CD8-positive, alpha-beta memory T cell (primary cell): ENCODE data around the gene TGM2. TPM values are rescaled to one million over a fixed set of nuclear protein-coding genes. Genes with fewer than 3 reads are reported as not detected.

Experiments
- CTCF ChIA-PET: fragments of 350-600 bp; sonication (Branson Sonifier 250); formaldehyde crosslinking; loops from one replicate; lab custom pipeline; 2021; ENCODE audit warnings: antibody characterized with exemption; lab: Charles Lee
- POLR2A ChIA-PET: fragments of 350-600 bp; sonication (Branson Sonifier 250); formaldehyde crosslinking; loops from one replicate; lab custom pipeline; 2021; ENCODE audit warnings: antibody characterized with exemption; lab: Charles Lee
- DNase-seq, 5 donors: peaks; one replicate each; pipeline versions ENCODE4 v3.0.0 to v3.0.0-alpha.2; 2020 to 2022; ENCODE audit warnings: mixed read lengths in 1 of 5
- H3K27ac ChIP-seq: one replicate; pipeline ENCODE4 v1.7.0; 2013; ENCODE audit warnings: low read depth, mild to moderate bottlenecking, low read length, moderate library complexity
- H3K27me3 ChIP-seq: 2 replicates; pipeline ENCODE4 v1.7.0; 2013; ENCODE audit warnings: low read length, mild to moderate bottlenecking; ENCODE audit not compliant: insufficient read depth, poor library complexity, severe bottlenecking
- H3K36me3 ChIP-seq: 2 replicates; pipeline ENCODE4 v1.7.0; 2013; ENCODE audit warnings: mild to moderate bottlenecking, low read length, moderate library complexity; ENCODE audit not compliant: insufficient read depth
- H3K4me1 ChIP-seq: 2 replicates; pipeline ENCODE4 v1.7.0; 2013; ENCODE audit warnings: mild to moderate bottlenecking, low read length, moderate library complexity; ENCODE audit not compliant: insufficient read depth
- H3K4me3 ChIP-seq: 2 replicates; pipeline ENCODE4 v1.7.0; 2013; ENCODE audit warnings: mild to moderate bottlenecking, low read length
- H3K9me3 ChIP-seq: 2 replicates; pipeline ENCODE4 v1.7.0; 2013; ENCODE audit warnings: mild to moderate bottlenecking, low read length
- H3K27ac Mint-ChIP-seq, 8 donors: one replicate each; pipeline ENCODE4 v1.8.0; 2020 to 2021; ENCODE audit warnings: mixed read lengths in 8 of 8, mild to moderate bottlenecking in 6 of 8, inconsistent platforms in 3 of 8, moderate library complexity in 3 of 8
- H3K27me3 Mint-ChIP-seq, 2 donors: one replicate each; pipeline ENCODE4 v1.8.0; 2020 to 2021; ENCODE audit warnings: mixed read lengths in 2 of 2, mild to moderate bottlenecking in 1 of 2, moderate library complexity in 1 of 2
- H3K36me3 Mint-ChIP-seq, 3 donors: one replicate each; pipeline ENCODE4 v1.8.0; 2020 to 2021; ENCODE audit warnings: mixed read lengths in 3 of 3, inconsistent platforms in 1 of 3, mild to moderate bottlenecking in 1 of 3
- H3K4me1 Mint-ChIP-seq, 3 donors: one replicate each; pipeline ENCODE4 v1.8.0; 2020 to 2021; ENCODE audit warnings: mixed read lengths in 3 of 3, inconsistent platforms in 1 of 3, mild to moderate bottlenecking in 1 of 3
- H3K4me3 Mint-ChIP-seq, 7 donors: one replicate each; pipeline ENCODE4 v1.8.0; 2020 to 2021; ENCODE audit warnings: mixed read lengths in 7 of 7, mild to moderate bottlenecking in 6 of 7, moderate library complexity in 4 of 7, inconsistent platforms in 2 of 7
- H3K9me3 Mint-ChIP-seq, 5 donors: one replicate each; pipeline ENCODE4 v1.8.0; 2020 to 2022; ENCODE audit warnings: mixed read lengths in 5 of 5, mild to moderate bottlenecking in 3 of 5, moderate library complexity in 2 of 5, inconsistent platforms in 1 of 5
- polyA plus RNA-seq: library from polyadenylated mRNA; unstranded; fragments of 300-500 nt; fragmentation: Illumina TruSeq; gene quantifications from one replicate; pipeline ENCODE4 v1.2.3, GENCODE V29; 2021
- total RNA-seq, 2 experiments: library from RNA; stranded (reverse); gene quantifications; one replicate each; pipeline ENCODE4 v1.2.3, GENCODE V29; 2021

TGM2 gene
- total and polyA plus RNA-seq, 3 experiments from 2014 or later: not detected

DNA sequence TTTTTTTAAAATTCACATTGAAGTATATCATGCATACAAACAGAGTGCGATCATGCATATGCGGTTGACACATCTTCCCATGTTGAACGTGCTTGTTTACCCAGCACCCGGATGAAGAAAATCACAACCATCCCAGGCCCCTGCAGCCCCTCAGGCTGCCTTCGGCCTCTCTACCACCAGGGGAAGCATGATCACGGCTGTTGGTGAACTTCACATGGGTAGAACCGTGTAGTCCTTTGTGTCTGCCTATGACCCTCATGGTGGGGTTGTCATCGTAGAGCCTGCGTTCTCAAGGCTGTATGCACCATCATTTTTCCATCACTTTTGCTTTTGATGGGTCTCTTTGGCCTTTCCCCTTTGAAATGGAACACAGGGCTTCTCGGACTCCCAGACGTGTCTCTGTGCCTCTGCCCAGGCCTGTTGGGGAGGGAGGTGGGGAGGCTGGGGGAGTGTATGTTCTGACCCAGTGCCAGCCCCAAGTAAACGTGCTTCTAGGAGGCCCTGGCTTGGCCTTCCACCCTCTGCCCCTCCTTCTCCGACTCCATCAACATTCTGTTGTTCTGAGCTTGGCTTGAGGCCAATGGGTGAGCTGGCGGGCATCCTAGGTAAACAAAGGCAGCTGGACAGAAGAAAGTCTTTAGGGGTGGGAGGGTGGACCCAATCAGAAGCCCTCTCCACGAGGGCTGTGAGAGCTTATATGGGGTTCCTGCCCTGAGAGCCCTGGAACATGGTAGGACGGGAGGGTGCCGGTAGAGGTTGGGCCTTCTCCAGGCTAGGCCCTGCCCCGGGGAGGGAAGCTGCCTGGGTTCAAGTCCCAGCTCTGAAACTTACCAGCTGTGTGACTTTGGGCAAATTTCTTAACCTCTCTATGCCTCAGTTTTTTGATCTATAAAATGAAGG is 39.7 kb downstream of the TGM2 start:
- no peak overlapping the region for H3K27ac ChIP-seq
- peak overlapping the region in 1 of 8 donors; percentile 82 for H3K27ac Mint-ChIP-seq
- no peaks in the 10 kb centered on the region for H3K4me1 ChIP-seq
- no peak overlapping the region for H3K4me3 Mint-ChIP-seq
- CTCF ChIA-PET: no interaction called here
- no peaks in the 10 kb centered on the region for H3K36me3 Mint-ChIP-seq
- no peak overlapping the region for H3K4me3 ChIP-seq
- no peaks in the 10 kb centered on the region for H3K27me3 ChIP-seq
- no peak for DNase-seq
- no peaks in the 10 kb centered on the region for H3K36me3 ChIP-seq
- no peaks in the 10 kb centered on the region for H3K9me3 Mint-ChIP-seq
- no peaks in the 10 kb centered on the region for H3K27me3 Mint-ChIP-seq
- no peaks in the 10 kb centered on the region for H3K4me1 Mint-ChIP-seq
- POLR2A ChIA-PET: no interaction called here
- no peaks in the 10 kb centered on the region for H3K9me3 ChIP-seq

DNA sequence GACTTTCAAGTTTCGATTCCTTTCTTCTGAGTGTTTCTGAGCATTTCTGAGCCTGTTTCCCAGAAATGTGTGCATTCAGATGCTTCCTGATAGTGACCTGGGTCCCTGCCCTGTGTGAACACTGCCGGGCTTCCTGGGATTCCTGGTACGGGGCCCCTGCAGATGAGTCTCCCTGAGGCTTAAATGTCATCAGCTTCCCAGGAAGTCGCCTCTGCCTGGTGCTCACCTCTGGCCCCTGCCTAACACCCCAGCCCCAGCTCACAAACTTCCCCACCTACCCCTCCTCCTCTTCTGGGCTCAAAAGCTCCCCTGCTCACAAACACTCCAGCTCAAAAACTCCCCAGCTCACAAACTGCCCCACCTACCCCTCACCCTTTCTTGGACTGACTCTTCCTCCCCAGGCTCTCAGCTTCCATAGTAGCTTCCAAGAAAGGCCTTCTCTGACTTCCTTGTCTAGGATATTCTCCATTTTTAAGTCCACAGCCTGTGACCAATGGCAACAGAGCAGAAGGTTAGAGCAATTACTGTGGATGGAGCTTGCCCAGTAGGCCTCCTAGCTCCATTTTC is 42.0 kb downstream of the TGM2 start:
- H3K4me1 ChIP-seq: no peaks in the 10 kb centered on the region
- H3K27me3 ChIP-seq: no peaks in the 10 kb centered on the region
- Mint-ChIP-seq H3K4me3 (no peak overlapping the region), H3K4me1 (no peaks in the 10 kb centered on the region), H3K27ac (peak overlapping the region in 1 of 8 donors; percentile 54), H3K9me3 (no peaks in the 10 kb centered on the region), H3K36me3 (no peaks in the 10 kb centered on the region), H3K27me3 (no peaks in the 10 kb centered on the region)
- no peak overlapping the region for H3K4me3 ChIP-seq
- H3K27ac ChIP-seq: peak overlapping the region; percentile 44
- CTCF ChIA-PET: no interaction called here
- no peaks in the 10 kb centered on the region for H3K9me3 ChIP-seq
- no peaks in the 10 kb centered on the region for H3K36me3 ChIP-seq
- POLR2A ChIA-PET: no interaction called here
- no peak for DNase-seq

DNA sequence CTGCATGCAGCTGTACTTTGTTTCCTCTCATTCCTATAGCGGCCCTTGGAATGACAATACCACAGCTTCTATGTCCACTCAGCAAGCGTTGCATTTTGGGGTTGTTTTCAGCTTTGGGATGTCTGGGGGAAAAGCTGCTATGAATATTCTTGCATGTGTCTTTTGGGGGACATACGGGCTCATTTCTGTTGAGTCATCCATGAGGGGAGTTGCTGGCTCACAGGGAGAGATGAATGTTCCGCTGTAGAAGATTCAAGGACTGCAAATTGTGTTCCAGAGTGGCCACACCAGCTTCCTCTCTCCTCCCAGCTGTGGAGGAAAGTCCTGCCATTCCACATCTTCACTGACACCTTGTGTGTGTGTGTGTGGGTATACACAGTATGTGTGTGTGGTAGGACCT is 43.3 kb downstream of the TGM2 start:
- H3K4me1 Mint-ChIP-seq: no peaks in the 10 kb centered on the region
- no peak overlapping the region for H3K4me3 Mint-ChIP-seq
- no peaks in the 10 kb centered on the region for H3K36me3 Mint-ChIP-seq
- no peak for DNase-seq
- ChIA-PET POLR2A (no interaction called here), CTCF (no interaction called here)
- H3K27me3 ChIP-seq: no peaks in the 10 kb centered on the region
- H3K36me3 ChIP-seq: no peaks in the 10 kb centered on the region
- no peaks in the 10 kb centered on the region for H3K4me1 ChIP-seq
- H3K4me3 ChIP-seq: no peak overlapping the region
- H3K27ac Mint-ChIP-seq: no peak overlapping the region
- no peaks in the 10 kb centered on the region for H3K9me3 Mint-ChIP-seq
- H3K9me3 ChIP-seq: no peaks in the 10 kb centered on the region
- no peaks in the 10 kb centered on the region for H3K27me3 Mint-ChIP-seq
- H3K27ac ChIP-seq: no peak overlapping the region

DNA sequence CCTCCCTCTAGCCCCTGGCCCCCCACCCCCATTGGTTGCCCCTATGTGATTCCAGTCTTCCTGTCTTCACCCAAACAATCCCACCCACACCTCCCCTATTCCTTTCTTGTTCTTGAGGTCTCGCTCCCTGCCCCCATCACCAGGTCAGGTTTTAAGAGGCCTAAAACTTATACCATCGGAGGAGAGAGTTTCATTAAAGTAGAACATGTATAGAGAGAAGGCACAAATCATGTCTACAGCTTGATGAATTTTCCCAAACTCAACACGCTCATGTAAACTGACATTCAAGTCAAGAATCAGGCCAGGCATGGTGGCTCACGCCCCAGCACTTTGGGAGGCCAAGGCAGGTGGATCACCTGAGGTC is 44.5 kb downstream of the TGM2 start:
- POLR2A ChIA-PET: no interaction called here

DNA sequence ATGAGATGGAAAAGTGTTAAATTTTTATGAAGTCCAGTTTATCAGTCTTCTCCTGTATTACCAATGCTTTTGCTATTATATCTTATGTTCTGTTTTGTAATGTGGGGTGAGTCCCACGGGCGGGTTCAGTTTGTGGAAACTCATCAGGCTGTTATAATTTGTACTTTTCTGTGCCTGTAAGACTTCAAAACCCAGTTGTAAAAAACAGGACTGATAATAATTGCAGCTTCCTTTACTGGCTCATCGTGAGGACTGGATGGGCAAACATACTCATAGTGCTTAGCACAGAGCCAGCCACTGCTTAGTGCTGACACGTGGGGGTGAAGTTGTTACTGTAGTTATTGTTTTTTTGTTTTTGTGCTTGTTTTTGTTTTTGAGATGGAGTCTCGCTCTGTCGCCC is 45.6 kb downstream of the TGM2 start:
- H3K27ac ChIP-seq: no peak overlapping the region
- peak overlapping the region in 1 of 8 donors; percentile 63 for H3K27ac Mint-ChIP-seq
- H3K27me3 ChIP-seq: no peaks in the 10 kb centered on the region
- H3K9me3 Mint-ChIP-seq: no peaks in the 10 kb centered on the region
- H3K4me1 ChIP-seq: no peaks in the 10 kb centered on the region
- CTCF ChIA-PET: no interaction called here
- no peaks in the 10 kb centered on the region for H3K27me3 Mint-ChIP-seq
- H3K4me1 Mint-ChIP-seq: no peaks in the 10 kb centered on the region
- no peaks in the 10 kb centered on the region for H3K9me3 ChIP-seq
- H3K36me3 Mint-ChIP-seq: no peaks in the 10 kb centered on the region
- no peak for DNase-seq
- no peak overlapping the region for H3K4me3 ChIP-seq
- no peak overlapping the region for H3K4me3 Mint-ChIP-seq
- POLR2A ChIA-PET: no interaction called here
- no peaks in the 10 kb centered on the region for H3K36me3 ChIP-seq

More for the DNA sequence above, 44.5 kb downstream of the TGM2 start:
- H3K4me1 Mint-ChIP-seq: no peaks in the 10 kb centered on the region
- H3K9me3 Mint-ChIP-seq: no peaks in the 10 kb centered on the region
- no peak overlapping the region for H3K4me3 Mint-ChIP-seq
- no peak overlapping the region for H3K27ac ChIP-seq
- H3K27me3 ChIP-seq: no peaks in the 10 kb centered on the region
- H3K36me3 Mint-ChIP-seq: no peaks in the 10 kb centered on the region
- no peaks in the 10 kb centered on the region for H3K27me3 Mint-ChIP-seq
- no peaks in the 10 kb centered on the region for H3K4me1 ChIP-seq
- H3K4me3 ChIP-seq: no peak overlapping the region
- H3K9me3 ChIP-seq: no peaks in the 10 kb centered on the region
- H3K36me3 ChIP-seq: no peaks in the 10 kb centered on the region
- no peak overlapping the region for H3K27ac Mint-ChIP-seq
- DNase-seq: no peak
- CTCF ChIA-PET: no interaction called here

DNA sequence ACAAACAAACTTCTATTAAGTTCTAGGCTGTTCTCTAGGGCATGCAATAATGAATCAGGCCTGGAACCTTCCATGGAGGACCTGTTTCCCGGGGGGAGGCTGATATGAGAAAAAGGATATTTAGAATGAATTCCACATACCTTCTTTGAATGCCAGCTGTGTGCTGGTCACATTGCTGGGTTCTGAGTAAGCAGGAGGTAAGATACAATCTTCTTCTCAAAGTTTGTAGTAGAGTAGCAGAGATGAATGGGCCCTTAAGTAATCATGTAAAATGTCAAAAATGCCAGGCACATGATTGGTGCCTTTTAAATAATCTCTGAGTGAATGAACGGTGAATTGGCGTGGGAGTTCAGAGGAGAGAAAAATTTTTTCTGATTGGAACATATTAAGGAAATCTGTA is 47.4 kb downstream of the TGM2 start:
- Mint-ChIP-seq H3K9me3 (no peaks in the 10 kb centered on the region), H3K36me3 (no peaks in the 10 kb centered on the region), H3K4me1 (no peaks in the 10 kb centered on the region), H3K4me3 (no peak overlapping the region), H3K27ac (peak overlapping the region in 1 of 8 donors; percentile 3), H3K27me3 (no peaks in the 10 kb centered on the region)
- no peaks in the 10 kb centered on the region for H3K36me3 ChIP-seq
- H3K27ac ChIP-seq: no peak overlapping the region
- DNase-seq: no peak
- CTCF ChIA-PET: no interaction called here
- no peaks in the 10 kb centered on the region for H3K27me3 ChIP-seq
- no peaks in the 10 kb centered on the region for H3K9me3 ChIP-seq
- no peaks in the 10 kb centered on the region for H3K4me1 ChIP-seq
- H3K4me3 ChIP-seq: no peak overlapping the region
- POLR2A ChIA-PET: no interaction called here

DNA sequence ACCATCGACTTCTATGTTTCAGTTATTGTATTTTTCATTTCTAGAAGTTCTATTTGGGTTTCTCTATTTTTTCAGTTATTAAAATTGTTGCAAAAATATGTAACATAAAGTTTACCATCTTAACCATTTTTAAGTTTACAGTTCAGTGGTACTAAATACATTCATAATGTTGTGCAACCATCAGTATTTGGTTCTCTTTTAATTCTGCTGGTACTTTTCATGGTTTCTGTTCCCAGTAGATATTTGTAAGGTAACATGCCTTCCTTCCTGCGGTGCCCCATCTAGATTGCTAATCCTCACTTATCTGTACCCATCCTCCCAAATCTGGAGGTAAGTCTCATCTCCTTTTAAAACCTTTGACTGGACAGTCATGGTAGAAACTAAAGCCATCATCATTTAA is 47.9 kb downstream of the TGM2 start:
- CTCF ChIA-PET: no interaction called here
- Mint-ChIP-seq H3K9me3 (no peaks in the 10 kb centered on the region), H3K36me3 (no peaks in the 10 kb centered on the region), H3K27ac (peak overlapping the region in 1 of 8 donors; percentile 1), H3K4me3 (no peak overlapping the region), H3K4me1 (no peaks in the 10 kb centered on the region), H3K27me3 (no peaks in the 10 kb centered on the region)
- Histone ChIP-seq H3K36me3 (no peaks in the 10 kb centered on the region), H3K9me3 (no peaks in the 10 kb centered on the region), H3K27ac (no peak overlapping the region), H3K4me3 (no peak overlapping the region), H3K27me3 (no peaks in the 10 kb centered on the region), H3K4me1 (no peaks in the 10 kb centered on the region)
- DNase-seq: no peak
- POLR2A ChIA-PET: no interaction called here

DNA sequence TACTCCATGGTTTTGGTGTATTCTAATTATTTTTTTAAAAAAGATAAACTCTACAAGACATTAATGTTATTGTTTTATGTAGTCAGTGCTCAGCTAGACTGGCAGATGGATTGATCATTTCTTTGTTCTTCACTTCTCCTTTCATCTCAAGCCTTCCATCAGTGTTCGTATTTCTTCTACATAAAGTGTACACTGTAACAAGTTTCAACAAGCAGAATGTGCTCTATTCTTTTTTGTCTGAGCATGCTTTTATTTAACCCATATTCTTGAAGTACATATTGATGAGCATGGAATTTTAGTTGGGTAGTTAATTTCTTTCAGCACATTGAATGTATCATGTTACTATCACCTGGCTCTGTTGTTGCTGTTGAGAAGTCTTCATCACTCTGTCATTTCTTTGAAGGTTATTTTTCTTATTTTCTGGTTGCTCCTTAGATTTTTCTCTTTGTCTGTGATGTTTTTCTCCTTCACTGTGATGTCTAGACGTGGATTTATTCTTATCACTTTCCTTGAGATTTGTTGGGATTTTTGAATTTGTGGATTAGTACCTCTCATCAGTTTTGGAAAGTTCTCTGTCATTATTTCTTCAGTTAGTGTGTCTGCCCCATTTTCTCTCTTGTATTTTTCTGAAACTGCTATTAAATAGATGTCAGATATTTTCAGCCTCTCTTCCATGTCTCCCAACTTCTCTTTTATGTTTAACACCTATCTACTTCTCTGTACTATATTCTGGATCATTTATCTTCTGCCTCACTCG is 48.5 kb downstream of the TGM2 start:
- Mint-ChIP-seq H3K4me1 (no peaks in the 10 kb centered on the region), H3K4me3 (no peak overlapping the region), H3K9me3 (no peaks in the 10 kb centered on the region), H3K27ac (peak overlapping the region in 1 of 8 donors; percentile 1), H3K36me3 (no peaks in the 10 kb centered on the region), H3K27me3 (no peaks in the 10 kb centered on the region)
- POLR2A ChIA-PET: no interaction called here
- CTCF ChIA-PET: no interaction called here
- H3K4me3 ChIP-seq: no peak overlapping the region
- no peak for DNase-seq
- H3K27me3 ChIP-seq: no peaks in the 10 kb centered on the region
- no peak overlapping the region for H3K27ac ChIP-seq
- no peaks in the 10 kb centered on the region for H3K4me1 ChIP-seq
- H3K9me3 ChIP-seq: no peaks in the 10 kb centered on the region
- H3K36me3 ChIP-seq: no peaks in the 10 kb centered on the region
